Fibroblast of pulmonary artery (primary cell): Measurements from ENCODE around the gene CYRIA.
A peak's percentile ranks its signal among the peaks of the same experiment; 100 is the strongest.

Experiments
- DNase-seq: peaks from one replicate; pipeline ENCODE4 v3.0.0-alpha.2; 2010; ENCODE audit warnings: low read depth
- H3K4me3 ChIP-seq: replicated peaks from 2 replicates; pipeline ENCODE4 v1.5.1; 2011; ENCODE audit warnings: low read depth, mild to moderate bottlenecking, control low read depth, low read length, moderate library complexity
- TF ChIP-seq, protein P1 (sequence below): IDR thresholded peaks from 2 replicates; pipeline ENCODE4 v1.5.1; 2011; ENCODE audit warnings: mild to moderate bottlenecking, control low read depth, low read length, inconsistent platforms; ENCODE audit errors: missing control alignments

CYRIA gene

GRCh38 chr2:16663121-16663905 lies 2.3 kb downstream of the CYRIA start:
- TF ChIP-seq, protein P1, sequence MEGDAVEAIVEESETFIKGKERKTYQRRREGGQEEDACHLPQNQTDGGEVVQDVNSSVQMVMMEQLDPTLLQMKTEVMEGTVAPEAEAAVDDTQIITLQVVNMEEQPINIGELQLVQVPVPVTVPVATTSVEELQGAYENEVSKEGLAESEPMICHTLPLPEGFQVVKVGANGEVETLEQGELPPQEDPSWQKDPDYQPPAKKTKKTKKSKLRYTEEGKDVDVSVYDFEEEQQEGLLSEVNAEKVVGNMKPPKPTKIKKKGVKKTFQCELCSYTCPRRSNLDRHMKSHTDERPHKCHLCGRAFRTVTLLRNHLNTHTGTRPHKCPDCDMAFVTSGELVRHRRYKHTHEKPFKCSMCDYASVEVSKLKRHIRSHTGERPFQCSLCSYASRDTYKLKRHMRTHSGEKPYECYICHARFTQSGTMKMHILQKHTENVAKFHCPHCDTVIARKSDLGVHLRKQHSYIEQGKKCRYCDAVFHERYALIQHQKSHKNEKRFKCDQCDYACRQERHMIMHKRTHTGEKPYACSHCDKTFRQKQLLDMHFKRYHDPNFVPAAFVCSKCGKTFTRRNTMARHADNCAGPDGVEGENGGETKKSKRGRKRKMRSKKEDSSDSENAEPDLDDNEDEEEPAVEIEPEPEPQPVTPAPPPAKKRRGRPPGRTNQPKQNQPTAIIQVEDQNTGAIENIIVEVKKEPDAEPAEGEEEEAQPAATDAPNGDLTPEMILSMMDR: no peak
- H3K4me3 ChIP-seq: no peak overlapping the region
- DNase-seq: no peak

- TF ChIP-seq, protein P1: no peak
- H3K4me3 ChIP-seq: no peak overlapping the region
- DNase-seq: peak; percentile 74
Measured at GRCh38 chr2:16661936-16662839, 3.4 kb downstream of the CYRIA start.

- no peak overlapping the region for H3K4me3 ChIP-seq
Measured at GRCh38 chr2:16661526-16661925, 4.1 kb downstream of the CYRIA start.

DNA sequence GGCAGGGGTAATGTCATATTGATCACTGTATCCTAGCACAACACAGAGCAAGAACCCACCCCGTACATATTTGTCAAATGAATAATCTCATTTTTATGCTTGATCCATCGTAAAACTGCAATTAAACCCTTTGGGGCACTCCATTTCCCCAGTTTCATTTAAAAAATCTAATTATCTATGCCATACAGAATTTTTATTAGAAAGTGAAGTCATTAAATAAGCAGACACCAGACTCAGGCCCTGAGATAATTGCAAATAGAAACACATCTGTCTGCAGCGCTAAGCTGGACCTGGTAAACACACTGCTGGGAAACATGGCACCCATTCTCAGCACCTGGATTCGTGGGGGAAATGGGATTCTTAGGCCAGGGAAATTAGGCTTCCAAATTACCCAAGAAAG lies 5.1 kb downstream of the CYRIA start:
- no peak for DNase-seq
- TF ChIP-seq, protein P1: no peak
- no peak overlapping the region for H3K4me3 ChIP-seq

More at GRCh38 chr2:16661526-16661925, 4.1 kb downstream of the CYRIA start:
- TF ChIP-seq, protein P1: no peak
- no peak for DNase-seq

DNA sequence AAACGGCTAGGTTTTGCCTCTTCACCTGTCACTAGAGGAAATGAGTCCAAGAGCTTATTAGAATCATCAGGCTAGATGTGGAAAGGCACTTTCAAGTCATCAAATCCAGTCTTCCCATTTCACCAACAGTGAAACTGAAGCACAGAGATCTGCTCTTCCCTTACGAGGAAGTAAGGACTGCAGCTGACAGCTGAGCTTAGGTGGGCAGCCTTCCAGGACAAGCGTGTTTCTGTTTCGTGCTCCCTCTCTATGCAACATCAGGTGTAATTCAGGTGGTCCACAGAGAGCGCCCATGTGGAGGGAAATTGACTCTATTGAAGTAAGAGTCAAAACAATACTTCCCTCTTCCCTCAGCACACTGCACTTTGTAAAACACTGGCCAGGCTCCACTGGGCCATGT lies 5.5 kb downstream of the CYRIA start:
- H3K4me3 ChIP-seq: no peak overlapping the region
- DNase-seq: no peak
- TF ChIP-seq, protein P1: no peak

GRCh38 chr2:16658076-16658739 lies 7.4 kb downstream of the CYRIA start:
- no peak for DNase-seq
- H3K4me3 ChIP-seq: no peak overlapping the region
- TF ChIP-seq, protein P1: no peak
